Measurements from ENCODE around the gene BABAM2. TPM values are rescaled to one million over a fixed set of nuclear protein-coding genes. Genes with fewer than 3 reads are reported as not detected.

Gene BABAM2
- polyA plus RNA-seq, 3 donors = 33.2 to 52.8 (median 49.3) TPM

GRCh38 chr2:28080911-28081310 lies 190.4 kb downstream of the BABAM2 start:
- H3K36me3 ChIP-seq (replicated peaks in 1 of 2; ENCODE audit: control insufficient read depth in 1 of 2, insufficient read depth in 2 of 2, low read length in 2 of 2) = no peaks in the 10 kb centered on the region
- H2AFZ ChIP-seq (ENCODE audit: insufficient read depth, low read depth, low read length, poor library complexity, severe bottlenecking) = peak overlapping the region; percentile 31
- no peaks in the 10 kb centered on the region for H3K27me3 ChIP-seq (ENCODE audit: control insufficient read depth in 2 of 2, insufficient read depth in 2 of 2, low read length in 2 of 2)
- no peaks in the 10 kb centered on the region for H3K9me3 ChIP-seq (replicated peaks in 1 of 2; ENCODE audit: control insufficient read depth in 1 of 2, insufficient read depth in 1 of 2, low read length in 2 of 2)
- intact Hi-C loops (cut with micrococcal nuclease) = loop anchor here in 1 of 2 donors (10.0 kb wide), 1 partner anchor 286 kb away; no protein-coding TSS in a partner anchor
- TF ChIP-seq, protein P1, sequence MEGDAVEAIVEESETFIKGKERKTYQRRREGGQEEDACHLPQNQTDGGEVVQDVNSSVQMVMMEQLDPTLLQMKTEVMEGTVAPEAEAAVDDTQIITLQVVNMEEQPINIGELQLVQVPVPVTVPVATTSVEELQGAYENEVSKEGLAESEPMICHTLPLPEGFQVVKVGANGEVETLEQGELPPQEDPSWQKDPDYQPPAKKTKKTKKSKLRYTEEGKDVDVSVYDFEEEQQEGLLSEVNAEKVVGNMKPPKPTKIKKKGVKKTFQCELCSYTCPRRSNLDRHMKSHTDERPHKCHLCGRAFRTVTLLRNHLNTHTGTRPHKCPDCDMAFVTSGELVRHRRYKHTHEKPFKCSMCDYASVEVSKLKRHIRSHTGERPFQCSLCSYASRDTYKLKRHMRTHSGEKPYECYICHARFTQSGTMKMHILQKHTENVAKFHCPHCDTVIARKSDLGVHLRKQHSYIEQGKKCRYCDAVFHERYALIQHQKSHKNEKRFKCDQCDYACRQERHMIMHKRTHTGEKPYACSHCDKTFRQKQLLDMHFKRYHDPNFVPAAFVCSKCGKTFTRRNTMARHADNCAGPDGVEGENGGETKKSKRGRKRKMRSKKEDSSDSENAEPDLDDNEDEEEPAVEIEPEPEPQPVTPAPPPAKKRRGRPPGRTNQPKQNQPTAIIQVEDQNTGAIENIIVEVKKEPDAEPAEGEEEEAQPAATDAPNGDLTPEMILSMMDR (IDR thresholded peaks at IDR 0.05) = no peak
- Mint-ChIP-seq H3K4me3 (peak overlapping the region in 1 of 2 donors; percentile 60), H3K27ac (peak overlapping the region in 5 of 7 donors; percentile 16 to 74 (median 55)), H3K9me3 (peaks cover 0 to 4% (median 0%) of the 10 kb centered on the region in 7 donors), H3K27me3 (ENCODE audit: low read depth in 3 of 3) (peaks cover 0 to 2% (median 0%) of the 10 kb centered on the region in 3 donors), H3K36me3 (peaks cover 3 to 7% of the 10 kb centered on the region in 2 donors), H3K4me1 (peaks cover 49% of the 10 kb centered on the region)
- H4K20me1 ChIP-seq (ENCODE audit: insufficient read depth, low read length) = no peaks in the 10 kb centered on the region
- H3K79me2 ChIP-seq (ENCODE audit: insufficient read depth, low read length) = no peaks in the 10 kb centered on the region
- peaks cover 29 to 52% of the 10 kb centered on the region in 2 donors for H3K4me1 ChIP-seq (ENCODE audit: control insufficient read depth in 1 of 2, insufficient read depth in 2 of 2, low read length in 2 of 2)
- no peak for DNase-seq
- peak overlapping the region in 1 of 3 experiments; percentile 15 for H3K4me3 ChIP-seq (replicated peaks in 1 of 3; ENCODE audit: low read depth in 2 of 3, low read length in 3 of 3)
- H3K27ac ChIP-seq (ENCODE audit: low read depth in 1 of 2, low read length in 2 of 2) = peak overlapping the region in 1 of 2 donors; percentile 47
- H3K9ac ChIP-seq (ENCODE audit: insufficient read depth, low read length, poor library complexity, severe bottlenecking) = no peak overlapping the region
- WGBS (ENCODE audit: insufficient coverage) = no CpG with 5 or more reads among the region's 5 CpGs
- H3K4me2 ChIP-seq (replicated peaks; ENCODE audit: extremely low read depth, low read length, poor library complexity, severe bottlenecking) = peak overlapping the region; percentile 19

GRCh38 chr2:28082131-28082530 lies 191.6 kb downstream of the BABAM2 start:
- H3K9me3 Mint-ChIP-seq = peaks cover 0 to 4% (median 0%) of the 10 kb centered on the region in 7 donors
- H3K36me3 Mint-ChIP-seq = peaks cover 3 to 10% of the 10 kb centered on the region in 2 donors
- Histone ChIP-seq H3K4me3 (replicated peaks in 1 of 3; ENCODE audit: low read depth in 2 of 3, low read length in 3 of 3) (no peak overlapping the region), H3K27me3 (ENCODE audit: control insufficient read depth in 2 of 2, insufficient read depth in 2 of 2, low read length in 2 of 2) (no peaks in the 10 kb centered on the region), H3K79me2 (ENCODE audit: insufficient read depth, low read length) (no peaks in the 10 kb centered on the region), H3K9ac (ENCODE audit: insufficient read depth, low read length, poor library complexity, severe bottlenecking) (no peak overlapping the region), H3K9me3 (replicated peaks in 1 of 2; ENCODE audit: control insufficient read depth in 1 of 2, insufficient read depth in 1 of 2, low read length in 2 of 2) (no peaks in the 10 kb centered on the region), H3K4me2 (replicated peaks; ENCODE audit: extremely low read depth, low read length, poor library complexity, severe bottlenecking) (no peak overlapping the region), H4K20me1 (ENCODE audit: insufficient read depth, low read length) (no peaks in the 10 kb centered on the region), H3K36me3 (replicated peaks in 1 of 2; ENCODE audit: control insufficient read depth in 1 of 2, insufficient read depth in 2 of 2, low read length in 2 of 2) (no peaks in the 10 kb centered on the region), H3K4me1 (ENCODE audit: control insufficient read depth in 1 of 2, insufficient read depth in 2 of 2, low read length in 2 of 2) (peaks cover 29 to 52% of the 10 kb centered on the region in 2 donors), H2AFZ (ENCODE audit: insufficient read depth, low read depth, low read length, poor library complexity, severe bottlenecking) (no peak overlapping the region), H3K27ac (ENCODE audit: low read depth in 1 of 2, low read length in 2 of 2) (no peak overlapping the region)
- H3K27ac Mint-ChIP-seq = no peak overlapping the region
- WGBS (ENCODE audit: insufficient coverage) = 90% methylated on average over 2 of the region's 2 CpGs
- DNase-seq = no peak
- intact Hi-C loops (cut with micrococcal nuclease) = loop anchor here in 1 of 2 donors (10.0 kb wide), 1 partner anchor 287 kb away; no protein-coding TSS in a partner anchor
- TF ChIP-seq, protein P1 (IDR thresholded peaks at IDR 0.05) = no peak
- no peak overlapping the region for H3K4me3 Mint-ChIP-seq
- H3K27me3 Mint-ChIP-seq (ENCODE audit: low read depth in 3 of 3) = peaks cover 0 to 2% (median 0%) of the 10 kb centered on the region in 3 donors
- H3K4me1 Mint-ChIP-seq = peaks cover 54% of the 10 kb centered on the region
